Stimulated activated CD4-positive, alpha-beta T cell treated with anti-CD3 and anti-CD28 coated beads, Interleukin-1b, Interleukin-23, amount 100 ng/mL, for 4 hours (primary cell): ENCODE measurements around the gene PPP1R1B.

Source experiments
- DNase-seq, 2 donors: peaks; one replicate each; pipeline ENCODE4 v3.0.0-alpha.2; 2020; ENCODE audit warnings: low read depth in 2 of 2

Gene PPP1R1B

GRCh38 chr17:39653662-39654331 lies 27.0 kb downstream of the PPP1R1B start:
- peak; percentile 72 to 78 for DNase-seq

GRCh38 chr17:39655105-39655504 lies 28.4 kb downstream of the PPP1R1B start:
- DNase-seq = no peak

- DNase-seq = no peak
These were observed 31.6 kb downstream of the PPP1R1B start for GRCh38 chr17:39658346-39658745.

- no peak for DNase-seq
These were observed 32.0 kb downstream of the PPP1R1B start for GRCh38 chr17:39658760-39659159.

- DNase-seq = no peak
These were observed 32.7 kb downstream of the PPP1R1B start for GRCh38 chr17:39659279-39660010.

GRCh38 chr17:39660011-39660360 lies 33.2 kb downstream of the PPP1R1B start:
- DNase-seq = no peak

- no peak for DNase-seq
These were observed 33.9 kb downstream of the PPP1R1B start for GRCh38 chr17:39660397-39661385.

- DNase-seq = no peak
These were observed 35.2 kb downstream of the PPP1R1B start for GRCh38 chr17:39661744-39662541.

- no peak for DNase-seq
These were observed 36.0 kb downstream of the PPP1R1B start for GRCh38 chr17:39662551-39663339.

GRCh38 chr17:39663340-39663687 lies 36.6 kb downstream of the PPP1R1B start:
- DNase-seq = no peak

GRCh38 chr17:39663688-39664580 lies 37.2 kb downstream of the PPP1R1B start:
- no peak for DNase-seq

- DNase-seq = no peak
These were observed 38.1 kb downstream of the PPP1R1B start, which contains the start of gene TCAP for GRCh38 chr17:39664581-39665561. TCAP (plus strand) TSS chr17:39665349; CDS start chr17:39665360, 11 bp downstream.

- DNase-seq = no peak
These were observed 39.0 kb downstream of the PPP1R1B start for GRCh38 chr17:39665642-39666224.

GRCh38 chr17:39666231-39666600 lies 39.5 kb downstream of the PPP1R1B start:
- no peak for DNase-seq

- DNase-seq = no peak
These were observed 40.0 kb downstream of the PPP1R1B start for GRCh38 chr17:39666601-39667261.

- no peak for DNase-seq
These were observed 40.7 kb downstream of the PPP1R1B start for GRCh38 chr17:39667262-39667944.
